GM12892 (cell line): Measurements from ENCODE around the gene PRIMPOL.
"Not testable (repeated sequence)": the region's sequence is repeated elsewhere in the genome, so short reads cannot be mapped to it uniquely, and the experiment has no call there.

Experiments used
- DNase-seq: peaks from one replicate; pipeline ENCODE4 v3.0.0; 2011; ENCODE audit not compliant: insufficient read length
- FAIRE-seq: peaks from 2 replicates; lab custom pipeline; 2011; peaks lifted over from hg19 to GRCh38; lab: Jason Lieb, UNC
- POLR2A ChIP-seq: IDR thresholded peaks from 2 replicates; pipeline ENCODE4 v1.6.1; 2011; ENCODE audit warnings: low read depth, low read length, control low read depth
- POLR2AphosphoS5 ChIP-seq: IDR thresholded peaks from 2 replicates; pipeline ENCODE4 v1.6.1; 2011; ENCODE audit warnings: low read depth, low read length, control low read depth
- TAF1 ChIP-seq: IDR thresholded peaks from 2 replicates; pipeline ENCODE4 v1.6.1; 2011; ENCODE audit warnings: low read depth, mild to moderate bottlenecking, control low read depth, low read length, borderline replicate concordance

PRIMPOL gene

DNA sequence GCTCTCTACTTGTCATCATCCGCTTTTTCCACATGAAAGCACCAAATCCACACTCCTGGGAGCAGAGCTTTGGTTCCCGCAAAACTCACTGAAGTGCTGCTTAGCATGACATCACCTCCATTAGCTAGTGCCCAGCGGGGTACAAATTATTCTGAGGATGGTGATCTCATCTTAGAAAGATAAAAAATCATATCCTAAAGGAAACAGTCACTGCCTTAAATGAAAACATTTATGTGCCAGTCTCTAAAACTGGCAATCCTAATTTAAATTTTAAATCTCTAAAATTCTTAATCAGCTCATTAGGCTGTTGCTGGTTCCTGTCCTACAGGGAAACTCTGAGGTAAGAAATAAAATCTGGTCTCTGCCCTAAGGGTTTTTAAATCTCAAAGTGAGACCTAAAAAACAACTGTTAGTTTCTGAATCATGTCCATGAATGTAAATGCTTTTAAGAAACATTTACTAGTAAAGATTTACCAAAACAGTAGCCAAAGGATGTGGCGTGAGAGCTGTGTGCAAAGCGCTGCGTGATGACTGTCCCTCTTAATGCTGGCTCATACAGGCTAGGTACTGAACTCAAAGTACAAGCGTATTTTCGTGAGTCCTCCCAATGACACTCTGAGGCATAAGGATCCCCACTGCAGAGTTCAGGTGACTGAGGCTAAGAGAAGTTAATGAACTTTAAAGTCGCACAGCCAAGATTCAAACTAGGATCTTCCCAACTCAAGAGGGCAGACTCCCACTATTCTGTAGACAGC lies 4.8 kb upstream of the PRIMPOL start:
- TF ChIP-seq POLR2AphosphoS5: no peak
- TF ChIP-seq POLR2A: no peak
- TF ChIP-seq TAF1: no peak
- no peak for DNase-seq
- FAIRE-seq: no peak

GRCh38 chr4:184645904-184646610 lies 3.5 kb upstream of the PRIMPOL start:
- FAIRE-seq (no peak), DNase-seq (no peak)
- TF ChIP-seq POLR2A: no peak
- no peak for TF ChIP-seq TAF1
- TF ChIP-seq POLR2AphosphoS5: no peak

GRCh38 chr4:184647266-184648053 lies 2.1 kb upstream of the PRIMPOL start:
- TF ChIP-seq POLR2AphosphoS5 (no peak), POLR2A (no peak), TAF1 (no peak)
- DNase-seq (no peak), FAIRE-seq (no peak)

DNA sequence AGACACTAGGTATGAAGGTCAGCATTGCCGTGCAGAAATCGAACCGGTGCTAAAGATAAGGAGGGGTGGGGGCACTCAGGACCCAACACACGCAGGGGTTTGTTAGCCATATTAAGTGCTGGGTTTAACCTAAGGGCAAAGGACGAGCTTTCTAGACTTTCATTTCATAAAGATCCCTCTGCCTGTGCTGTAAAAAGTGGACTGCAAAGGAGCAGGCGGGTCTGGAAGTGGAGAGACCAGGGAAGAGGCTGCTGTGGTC lies 1.6 kb upstream of the PRIMPOL start:
- FAIRE-seq (no peak), DNase-seq (no peak)
- TF ChIP-seq POLR2AphosphoS5 (no peak), POLR2A (no peak), TAF1 (no peak)

- TF ChIP-seq POLR2A (peak; percentile 40; the same call in 1 of the 2 replicates), TAF1 (no peak), POLR2AphosphoS5 (peak; percentile 56; the same call in 1 of the 2 replicates)
- FAIRE-seq: peak; percentile 5
- DNase-seq: no peak
Measured at GRCh38 chr4:184648313-184649025, 1.1 kb upstream of the PRIMPOL start.

GRCh38 chr4:184649971-184650855 lies 675 bp downstream of the PRIMPOL start:
- TF ChIP-seq POLR2AphosphoS5 (no peak), POLR2A (no peak), TAF1 (no peak)
- DNase-seq (no peak), FAIRE-seq (peak; percentile 61)

DNA sequence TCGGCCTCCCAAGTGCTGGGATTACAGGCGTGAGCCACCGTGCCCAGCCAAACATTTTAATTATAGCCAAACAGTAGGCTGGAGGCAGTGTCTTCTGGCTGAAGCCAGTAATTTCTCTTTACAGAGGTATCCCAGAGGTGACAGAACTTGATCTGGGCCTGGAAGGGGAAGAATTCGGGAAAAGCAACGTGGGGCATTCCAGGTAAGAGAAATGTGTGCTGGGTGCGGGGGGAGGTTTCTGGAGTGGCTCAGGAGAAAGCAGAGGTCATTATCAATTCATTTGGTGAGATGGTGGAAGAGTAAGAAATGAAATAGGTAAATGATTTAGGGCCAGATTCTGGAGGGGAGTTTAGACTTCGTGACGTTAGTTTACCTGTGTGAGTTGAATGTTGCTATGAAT lies 2.4 kb downstream of the PRIMPOL start:
- no peak for FAIRE-seq

DNA sequence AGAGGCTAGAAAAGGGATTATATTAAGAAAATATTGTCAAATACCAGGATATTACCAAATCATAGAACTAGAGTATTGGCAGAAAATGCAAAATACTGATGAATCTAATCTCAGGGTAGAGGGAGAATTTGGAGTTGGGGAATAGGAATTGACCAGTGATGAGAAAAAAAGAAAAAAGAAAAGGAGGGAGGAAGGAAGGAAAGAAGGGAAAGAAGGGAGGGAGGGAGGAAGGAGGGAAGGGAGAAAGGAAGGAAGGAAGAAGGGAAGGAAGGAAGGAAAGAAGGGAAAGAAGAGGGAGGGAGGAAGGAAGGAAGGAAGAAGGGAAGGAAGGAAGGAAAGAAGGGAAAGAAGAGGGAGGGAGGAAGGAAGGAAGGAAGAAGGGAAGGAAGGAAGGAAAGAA lies 3.1 kb downstream of the PRIMPOL start:
- not testable (repeated sequence) for FAIRE-seq, DNase-seq

More for the DNA sequence above, 2.4 kb downstream of the PRIMPOL start:
- no peak for DNase-seq
- TF ChIP-seq POLR2A (no peak), POLR2AphosphoS5 (no peak), TAF1 (no peak)

- TF ChIP-seq TAF1 (no peak), POLR2AphosphoS5 (no peak), POLR2A (no peak)
- DNase-seq (no peak), FAIRE-seq (no peak)
Measured at GRCh38 chr4:184653650-184654049, 4.1 kb downstream of the PRIMPOL start.

DNA sequence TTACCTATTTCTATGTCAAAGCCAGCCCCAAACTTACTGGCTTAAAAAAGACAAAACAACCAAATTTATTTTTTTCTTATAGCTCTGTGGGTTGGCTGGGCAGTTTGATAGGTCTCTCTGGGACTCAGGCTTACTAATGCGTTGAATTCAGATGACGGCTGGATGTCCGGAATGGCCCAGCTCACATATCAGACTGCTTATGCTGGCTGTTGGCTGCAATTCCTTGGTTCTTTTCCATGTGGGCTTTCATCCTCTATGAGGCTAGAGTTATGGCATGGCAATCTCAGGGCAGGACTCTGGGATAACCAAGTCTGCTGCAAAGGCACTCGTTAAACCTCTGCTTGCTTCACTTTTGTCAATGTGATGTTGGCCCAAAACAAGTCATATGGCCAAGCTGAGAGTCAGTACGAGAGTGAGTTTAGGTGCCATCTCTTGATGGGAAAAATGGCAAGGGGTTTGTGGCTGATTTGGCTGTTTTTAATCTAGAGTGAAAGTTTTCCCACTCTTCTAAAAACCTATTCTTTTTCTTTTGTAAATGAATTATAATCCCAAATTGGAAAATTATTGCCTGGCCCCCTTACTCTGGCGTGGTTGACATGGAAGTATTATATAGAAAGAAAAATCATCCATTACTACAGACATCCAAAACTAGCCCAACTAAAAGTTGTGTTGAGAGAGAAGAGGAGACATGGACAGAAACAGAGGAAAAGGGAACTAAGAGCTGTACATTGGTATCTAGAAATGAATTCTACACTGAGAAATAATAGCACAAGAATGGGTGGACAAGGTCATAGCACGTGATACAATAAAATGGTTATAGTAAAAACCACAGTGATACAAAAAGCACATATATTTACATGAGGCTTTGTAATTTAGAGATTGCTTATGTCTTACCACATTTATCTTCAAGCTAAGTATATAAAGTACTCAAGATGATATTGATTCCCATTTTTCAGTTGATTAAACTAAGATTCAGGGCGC lies 6.6 kb downstream of the PRIMPOL start:
- no peak for DNase-seq
- FAIRE-seq: no peak
- TF ChIP-seq TAF1 (no peak), POLR2AphosphoS5 (no peak), POLR2A (no peak)
